Skin epidermis (tissue), 12 donors: ENCODE measurements around the gene TNS1.
A peak's percentile ranks its signal among the peaks of the same experiment; 100 is the strongest.

Source experiments
- H3K27ac ChIP-seq, 21 experiments: fragments of 200-600 bp; sonication (generic) in 11 of 21; one replicate each; pipeline ENCODE4 v1.5.0; 2020; ENCODE audit warnings: mild to moderate bottlenecking in 3 of 21, inconsistent platforms in 2 of 21, moderate library complexity in 2 of 21
- H3K4me3 ChIP-seq, 7 experiments: fragments of 200-600 bp; sonication (generic) in 2 of 7; one replicate each; pipeline ENCODE4 v1.5.0; 2020; ENCODE audit warnings: inconsistent platforms in 2 of 7, mild to moderate bottlenecking in 2 of 7, moderate library complexity in 1 of 7

The TNS1 gene

GRCh38 chr2:217897816-217898806 is 104.7 kb downstream of the TNS1 start:
- Histone ChIP-seq H3K27ac (peak overlapping the region in 15 of 21 experiments; percentile 4 to 70 (median 50)), H3K4me3 (no peak overlapping the region)

GRCh38 chr2:217897091-217897715 is 105.6 kb downstream of the TNS1 start:
- Histone ChIP-seq H3K4me3 (no peak overlapping the region), H3K27ac (peak overlapping the region in 8 of 21 experiments; percentile 35 to 69 (median 54))

- H3K27ac ChIP-seq: no peak overlapping the region
Observed at GRCh38 chr2:217895070-217895635, 107.6 kb downstream of the TNS1 start.

GRCh38 chr2:217893440-217893839 is 109.4 kb downstream of the TNS1 start:
- H3K27ac ChIP-seq: peak overlapping the region in 3 of 21 experiments; percentile 5 to 51 (median 11)

More at GRCh38 chr2:217895070-217895635, 107.6 kb downstream of the TNS1 start:
- no peak overlapping the region for H3K4me3 ChIP-seq

GRCh38 chr2:217892560-217892959 is 110.2 kb downstream of the TNS1 start:
- Histone ChIP-seq H3K4me3 (no peak overlapping the region), H3K27ac (peak overlapping the region in 3 of 21 experiments; percentile 18 to 51 (median 24))

More at GRCh38 chr2:217893440-217893839, 109.4 kb downstream of the TNS1 start:
- H3K4me3 ChIP-seq: no peak overlapping the region

- H3K4me3 ChIP-seq: no peak overlapping the region
- peak overlapping the region in 3 of 21 experiments; percentile 26 to 38 (median 38) for H3K27ac ChIP-seq
Observed at GRCh38 chr2:217890445-217890844, 112.3 kb downstream of the TNS1 start.

GRCh38 chr2:217889656-217890055 is 113.1 kb downstream of the TNS1 start:
- Histone ChIP-seq H3K27ac (no peak overlapping the region), H3K4me3 (no peak overlapping the region)

GRCh38 chr2:217887841-217888701 is 114.7 kb downstream of the TNS1 start:
- peak overlapping the region in 3 of 21 experiments; percentile 36 to 42 (median 40) for H3K27ac ChIP-seq
- H3K4me3 ChIP-seq: no peak overlapping the region

GRCh38 chr2:217886720-217887309 is 116.0 kb downstream of the TNS1 start:
- H3K4me3 ChIP-seq: no peak overlapping the region
- no peak overlapping the region for H3K27ac ChIP-seq

- Histone ChIP-seq H3K27ac (peak overlapping the region in 1 of 21 experiments; percentile 40), H3K4me3 (no peak overlapping the region)
Observed at GRCh38 chr2:217886091-217886490, 116.7 kb downstream of the TNS1 start.

- no peak overlapping the region for H3K27ac ChIP-seq
- no peak overlapping the region for H3K4me3 ChIP-seq
Observed at GRCh38 chr2:217884985-217885384, 117.8 kb downstream of the TNS1 start.

- H3K4me3 ChIP-seq: no peak overlapping the region
- no peak overlapping the region for H3K27ac ChIP-seq
Observed at GRCh38 chr2:217880891-217881290, 121.9 kb downstream of the TNS1 start.

GRCh38 chr2:217880287-217880889 is 122.4 kb downstream of the TNS1 start:
- Histone ChIP-seq H3K4me3 (no peak overlapping the region), H3K27ac (no peak overlapping the region)

- Histone ChIP-seq H3K4me3 (no peak overlapping the region), H3K27ac (no peak overlapping the region)
Observed at GRCh38 chr2:217878915-217879590, 123.7 kb downstream of the TNS1 start.

GRCh38 chr2:217877866-217878265 is 124.9 kb downstream of the TNS1 start:
- Histone ChIP-seq H3K27ac (no peak overlapping the region), H3K4me3 (no peak overlapping the region)

- Histone ChIP-seq H3K27ac (peak overlapping the region in 3 of 21 experiments; percentile 40 to 53 (median 45)), H3K4me3 (no peak overlapping the region)
Observed at GRCh38 chr2:217876253-217876570, 126.6 kb downstream of the TNS1 start.

GRCh38 chr2:217875556-217876252 is 127.1 kb downstream of the TNS1 start:
- peak overlapping the region in 4 of 21 experiments; percentile 40 to 60 (median 49) for H3K27ac ChIP-seq
- no peak overlapping the region for H3K4me3 ChIP-seq
